D721Med (cell line): ENCODE results near the gene EXOC7.

Experiments used
- DNase-seq: peaks from one replicate; pipeline ENCODE4 v3.0.0; 2011; ENCODE audit warnings: low spot score; ENCODE audit not compliant: insufficient read length
- FAIRE-seq: peaks from 2 replicates; lab custom pipeline; 2011; peaks lifted over from hg19 to GRCh38; lab: Jason Lieb, UNC
- CTCF ChIP-seq: IDR thresholded peaks from 2 replicates; pipeline ENCODE4 v1.5.1; 2012; ENCODE audit warnings: mild to moderate bottlenecking, control low read depth; ENCODE audit not compliant: insufficient read depth; ENCODE audit errors: missing control alignments

EXOC7 gene

GRCh38 chr17:76085066-76085730 is 18.4 kb downstream of the EXOC7 start:
- FAIRE-seq, result no peak

GRCh38 chr17:76083536-76084182 is 19.9 kb downstream of the EXOC7 start:
- no peak for TF ChIP-seq CTCF
- FAIRE-seq (no peak), DNase-seq (no peak)

More at GRCh38 chr17:76085066-76085730, 18.4 kb downstream of the EXOC7 start:
- TF ChIP-seq CTCF, result no peak
- DNase-seq, result no peak

- TF ChIP-seq CTCF, result no peak
- DNase-seq (no peak), FAIRE-seq (no peak)
These were observed 21.0 kb downstream of the EXOC7 start for GRCh38 chr17:76082326-76083251.

GRCh38 chr17:76081295-76082210 is 22.0 kb downstream of the EXOC7 start:
- TF ChIP-seq CTCF, result no peak
- FAIRE-seq (no peak), DNase-seq (no peak)

- DNase-seq, result no peak
- FAIRE-seq, result no peak
- TF ChIP-seq CTCF, result no peak
These were observed 22.8 kb downstream of the EXOC7 start for GRCh38 chr17:76080768-76081287.
